OCI-LY7 (cell line): ENCODE measurements around the gene RXFP1. TPM values are rescaled to one million over a fixed set of nuclear protein-coding genes. Genes with fewer than 3 reads are reported as not detected.

Source experiments
- BruUV-seq: library from RNA; stranded (reverse); fragments of 400-500 nt; replicated peaks from 2 replicates; lab custom pipeline; 2021; lab: Mats Ljungman, UMichigan
- CTCF ChIA-PET: fragments of 300-600 bp; sonication (Branson Sonifier 250); formaldehyde crosslinking; loops from one replicate; lab custom pipeline; 2022; ENCODE audit warnings: antibody characterized with exemption; ENCODE audit not compliant: unreplicated experiment; lab: Charles Lee
- POLR2A ChIA-PET: fragments of 300-600 bp; sonication (Branson Sonifier 250); formaldehyde crosslinking; loops from one replicate; lab custom pipeline; 2022; ENCODE audit warnings: antibody characterized with exemption; lab: Charles Lee
- DNase-seq: peaks from one replicate; pipeline ENCODE4 v3.0.0-alpha.2; 2015; ENCODE audit warnings: low spot score
- H2AFZ ChIP-seq: fragments of 200-600 bp; sonication (generic), shearing (Covaris generic); 2 replicates; pipeline ENCODE4 v1.6.1; 2014; ENCODE audit warnings: mild to moderate bottlenecking, antibody characterized with exemption, low read length, moderate library complexity
- H3K27ac ChIP-seq: fragments of 200-600 bp; sonication (generic); 2 replicates; pipeline ENCODE4 v1.5.1; 2014; ENCODE audit warnings: mixed run types, low read depth, mild to moderate bottlenecking, moderate library complexity, low read length, inconsistent platforms; ENCODE audit not compliant: poor library complexity, severe bottlenecking
- H3K36me3 ChIP-seq: fragments of 200-600 bp; sonication (generic); 2 replicates; pipeline ENCODE4 v1.6.1; 2014; ENCODE audit warnings: mild to moderate bottlenecking, antibody characterized with exemption, low read length, moderate library complexity, mixed read lengths; ENCODE audit not compliant: insufficient read depth
- H3K4me1 ChIP-seq: fragments of 200-600 bp; sonication (generic); 2 replicates; pipeline ENCODE4 v1.5.1; 2014; ENCODE audit warnings: mild to moderate bottlenecking, low read length; ENCODE audit not compliant: insufficient read depth, poor library complexity, severe bottlenecking
- H3K4me2 ChIP-seq: fragments of 200-600 bp; sonication (generic); 2 replicates; pipeline ENCODE4 v1.6.1; 2014; ENCODE audit warnings: mild to moderate bottlenecking, low read length
- H3K4me3 ChIP-seq: fragments of 200-600 bp; sonication (generic); 2 replicates; pipeline ENCODE4 v1.5.1; 2014; ENCODE audit warnings: mild to moderate bottlenecking, low read depth, low read length; ENCODE audit not compliant: poor library complexity, severe bottlenecking
- H3K79me2 ChIP-seq: fragments of 200-600 bp; sonication (generic); 2 replicates; pipeline ENCODE4 v1.6.1; 2016; ENCODE audit warnings: low read depth, mild to moderate bottlenecking, low read length, moderate library complexity, mixed read lengths; ENCODE audit not compliant: insufficient read depth
- H3K9me2 ChIP-seq: fragments of 200-600 bp; sonication (generic); 2 replicates; pipeline ENCODE4 v1.6.1; 2016; ENCODE audit warnings: mild to moderate bottlenecking, low read length, mixed read lengths; ENCODE audit not compliant: insufficient read depth
- H3K9me3 ChIP-seq: fragments of 200-600 bp; sonication (generic); 2 replicates; pipeline ENCODE4 v1.6.1; 2014; ENCODE audit warnings: mild to moderate bottlenecking, mixed run types, low read length, mixed read lengths
- H4K20me1 ChIP-seq: fragments of 200-600 bp; sonication (generic); 2 replicates; pipeline ENCODE4 v1.6.1; 2014; ENCODE audit warnings: mild to moderate bottlenecking, antibody characterized with exemption, low read length, moderate library complexity, mixed read lengths; ENCODE audit not compliant: insufficient read depth
- CTCF ChIP-seq: fragments of 200-600 bp; sonication (generic); conservative IDR thresholded peaks from 2 replicates; pipeline ENCODE4 v1.5.1; 2014; ENCODE audit warnings: mild to moderate bottlenecking, antibody characterized with exemption, low read length, moderate library complexity, mixed read lengths
- EZH2phosphoT487 ChIP-seq: fragments of 200-600 bp; sonication (generic); IDR thresholded peaks from 2 replicates; pipeline ENCODE4 v1.6.1; 2018; ENCODE audit warnings: low read depth, borderline replicate concordance, mild to moderate bottlenecking, mixed run types, antibody characterized with exemption, low read length, moderate library complexity, mixed read lengths
- intact Hi-C: fragments of 100-400 bp; cut with micrococcal nuclease; formaldehyde crosslinking; loops from one replicate; pipeline ENCODE4 v1.10.0; 2022; ENCODE audit not compliant: unreplicated experiment
- small RNA-seq: library from RNA; depleted of rRNA; stranded (forward); fragments of <200 nt; gene quantifications from one replicate; pipeline ENCODE3, GENCODE V24; 2014
- total RNA-seq, 2 experiments: library from RNA; depleted of rRNA in 1 of 2; stranded (reverse); fragments of >200 nt in 1 of 2; shearing (Covaris generic) in 1 of 2; gene quantifications; 2 replicates each; pipeline ENCODE4 v1.2.3, GENCODE V29; 2014 to 2022

The RXFP1 gene
- total RNA-seq, 2 experiments from 2014 or later: not detected

GRCh38 chr4:158682066-158682465, 160.4 kb downstream of the RXFP1 start:
- Histone ChIP-seq H3K9me2 (no peaks in the 10 kb centered on the region), H2AFZ (no peak overlapping the region), H3K4me3 (no peak overlapping the region), H3K27ac (no peak overlapping the region), H3K36me3 (no peaks in the 10 kb centered on the region), H3K4me2 (no peak overlapping the region), H3K79me2 (no peaks in the 10 kb centered on the region), H4K20me1 (no peaks in the 10 kb centered on the region), H3K9me3 (no peaks in the 10 kb centered on the region), H3K4me1 (no peaks in the 10 kb centered on the region)
- no peak for DNase-seq
- ChIA-PET POLR2A (interaction anchor here (0.7 to 1.1 kb wide), 3 partner anchors 21 to 28 kb away, joined by 3 to 4 read pairs (median 3); no protein-coding TSS in a partner anchor), CTCF (no interaction called here)
- TF ChIP-seq CTCF: no peak
- intact Hi-C loops: no loop called here
- no TSS peak for BruUV-seq

- no peaks in the 10 kb centered on the region for H3K9me2 ChIP-seq
- TF ChIP-seq EZH2phosphoT487 (no peak), CTCF (no peak)
- intact Hi-C loops: no loop called here
- H3K4me1 ChIP-seq: no peaks in the 10 kb centered on the region
- ChIA-PET CTCF (no interaction called here), POLR2A (no interaction called here)
- BruUV-seq: no TSS peak
- H3K4me2 ChIP-seq: no peak overlapping the region
- H3K79me2 ChIP-seq: no peaks in the 10 kb centered on the region
- H2AFZ ChIP-seq: no peak overlapping the region
- H3K36me3 ChIP-seq: no peaks in the 10 kb centered on the region
- no peak overlapping the region for H3K4me3 ChIP-seq
- H4K20me1 ChIP-seq: no peaks in the 10 kb centered on the region
- no peak overlapping the region for H3K27ac ChIP-seq
- no peak for DNase-seq
- no peaks in the 10 kb centered on the region for H3K9me3 ChIP-seq
Observed at GRCh38 chr4:158688813-158689212, 167.1 kb downstream of the RXFP1 start.

Small RNAs within 50 kb of the gene (small RNA-seq; reads per million reads assigned to genes)
- not detected for gene RF00012

Other genes starting within 250 kb of the RXFP1 start
- gene C4orf46, start 150.0 kb downstream of the RXFP1 start, total RNA-seq (2014; rRNA removed; shearing (Covaris generic)): 18.3 and 30.4 TPM in 2 replicates
- 23.9 and 28.9 TPM in 2 replicates for gene C4orf46, start 150.0 kb downstream of the RXFP1 start, total RNA-seq (2022)
- 13.3 and 17.6 TPM in 2 replicates for gene ETFDH, start 150.4 kb downstream of the RXFP1 start, total RNA-seq (2014; rRNA removed; shearing (Covaris generic))
- gene ETFDH, start 150.4 kb downstream of the RXFP1 start, total RNA-seq (2022): 18.9 and 19.2 TPM in 2 replicates
- 27.3 and 29.9 TPM in 2 replicates for gene PPID, start 201.5 kb downstream of the RXFP1 start, total RNA-seq (2014; rRNA removed; shearing (Covaris generic))
- gene PPID, start 201.5 kb downstream of the RXFP1 start, total RNA-seq (2022): 21.2 and 25.0 TPM in 2 replicates
- gene FNIP2, start 247.1 kb downstream of the RXFP1 start, total RNA-seq (2014; rRNA removed; shearing (Covaris generic)): 0.09 and 0.15 TPM in 2 replicates
- 1.0 and 1.2 TPM in 2 replicates for gene FNIP2, start 247.1 kb downstream of the RXFP1 start, total RNA-seq (2022)